Measurements from ENCODE around the gene ALDH1L1. TPM values are rescaled to one million over a fixed set of nuclear protein-coding genes. Genes with fewer than 3 reads are reported as not detected.

The ALDH1L1 gene
- total RNA-seq, 1 donor from 2014 or later: not detected

DNA sequence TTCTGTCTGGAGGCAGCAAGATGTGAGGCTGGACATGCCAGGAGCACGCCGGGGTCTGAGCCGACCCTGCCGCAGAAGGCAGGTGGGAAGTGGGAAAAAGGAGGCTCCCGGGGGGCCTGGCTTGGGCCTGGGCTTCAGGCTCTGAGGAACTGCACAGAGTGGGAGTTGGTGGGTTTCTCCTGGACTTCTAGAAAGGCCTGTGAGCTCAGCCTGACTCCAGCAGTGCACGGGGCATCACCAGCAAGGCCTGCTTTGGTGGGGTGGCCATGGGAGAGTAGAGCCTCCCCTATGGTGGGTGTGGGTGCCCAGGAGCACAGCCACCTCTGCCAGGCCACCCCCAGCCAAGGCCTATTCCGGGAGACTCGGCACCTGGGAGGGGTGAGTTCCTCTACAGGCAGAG is 78.4 kb downstream of the ALDH1L1 start:
- Mint-ChIP-seq H3K27me3 (ENCODE audit: unreplicated experiment) (peaks cover 5% of the 10 kb centered on the region), H3K27ac (ENCODE audit: unreplicated experiment) (no peak overlapping the region), H3K9me3 (ENCODE audit: unreplicated experiment) (no peaks in the 10 kb centered on the region), H3K4me3 (ENCODE audit: unreplicated experiment) (no peak overlapping the region), H3K4me1 (ENCODE audit: unreplicated experiment) (peaks cover 8% of the 10 kb centered on the region), H3K36me3 (ENCODE audit: low read depth, unreplicated experiment) (no peaks in the 10 kb centered on the region)
- no peak for DNase-seq (ENCODE audit: low spot score)
- TF ChIP-seq, protein P1, sequence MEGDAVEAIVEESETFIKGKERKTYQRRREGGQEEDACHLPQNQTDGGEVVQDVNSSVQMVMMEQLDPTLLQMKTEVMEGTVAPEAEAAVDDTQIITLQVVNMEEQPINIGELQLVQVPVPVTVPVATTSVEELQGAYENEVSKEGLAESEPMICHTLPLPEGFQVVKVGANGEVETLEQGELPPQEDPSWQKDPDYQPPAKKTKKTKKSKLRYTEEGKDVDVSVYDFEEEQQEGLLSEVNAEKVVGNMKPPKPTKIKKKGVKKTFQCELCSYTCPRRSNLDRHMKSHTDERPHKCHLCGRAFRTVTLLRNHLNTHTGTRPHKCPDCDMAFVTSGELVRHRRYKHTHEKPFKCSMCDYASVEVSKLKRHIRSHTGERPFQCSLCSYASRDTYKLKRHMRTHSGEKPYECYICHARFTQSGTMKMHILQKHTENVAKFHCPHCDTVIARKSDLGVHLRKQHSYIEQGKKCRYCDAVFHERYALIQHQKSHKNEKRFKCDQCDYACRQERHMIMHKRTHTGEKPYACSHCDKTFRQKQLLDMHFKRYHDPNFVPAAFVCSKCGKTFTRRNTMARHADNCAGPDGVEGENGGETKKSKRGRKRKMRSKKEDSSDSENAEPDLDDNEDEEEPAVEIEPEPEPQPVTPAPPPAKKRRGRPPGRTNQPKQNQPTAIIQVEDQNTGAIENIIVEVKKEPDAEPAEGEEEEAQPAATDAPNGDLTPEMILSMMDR (IDR thresholded peaks at IDR 0.05; ENCODE audit: unreplicated experiment): no peak

DNA sequence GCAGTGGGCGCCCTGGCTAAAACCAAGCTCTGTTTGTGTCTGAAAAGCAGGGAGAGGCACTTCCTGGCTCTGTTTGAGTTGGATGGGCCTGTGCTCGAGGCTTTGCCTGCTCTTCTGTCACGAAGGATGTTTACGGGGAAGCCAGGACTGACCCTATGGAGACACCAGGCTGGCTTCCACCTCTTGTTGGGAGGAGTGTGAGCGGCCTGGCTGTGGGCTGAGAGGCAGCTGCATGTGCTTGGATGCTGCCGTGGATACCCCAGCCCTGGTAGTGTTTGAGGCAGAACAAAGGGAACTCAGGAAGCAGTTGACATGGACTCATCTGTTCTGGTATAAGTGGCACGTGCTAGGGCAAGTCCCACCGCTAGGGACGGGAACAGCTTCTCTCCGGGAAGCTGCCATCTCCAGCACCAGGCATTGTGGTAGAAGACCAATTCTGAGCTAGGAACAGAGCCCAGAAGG is 78.8 kb downstream of the ALDH1L1 start:
- H3K9me3 Mint-ChIP-seq (ENCODE audit: unreplicated experiment): no peaks in the 10 kb centered on the region
- no peak for DNase-seq (ENCODE audit: low spot score)
- H3K4me1 Mint-ChIP-seq (ENCODE audit: unreplicated experiment): peaks cover 8% of the 10 kb centered on the region
- H3K27me3 Mint-ChIP-seq (ENCODE audit: unreplicated experiment): peaks cover 3% of the 10 kb centered on the region
- no peaks in the 10 kb centered on the region for H3K36me3 Mint-ChIP-seq (ENCODE audit: low read depth, unreplicated experiment)
- H3K4me3 Mint-ChIP-seq (ENCODE audit: unreplicated experiment): no peak overlapping the region
- H3K27ac Mint-ChIP-seq (ENCODE audit: unreplicated experiment): no peak overlapping the region
- TF ChIP-seq, protein P1 (IDR thresholded peaks at IDR 0.05; ENCODE audit: unreplicated experiment): no peak

DNA sequence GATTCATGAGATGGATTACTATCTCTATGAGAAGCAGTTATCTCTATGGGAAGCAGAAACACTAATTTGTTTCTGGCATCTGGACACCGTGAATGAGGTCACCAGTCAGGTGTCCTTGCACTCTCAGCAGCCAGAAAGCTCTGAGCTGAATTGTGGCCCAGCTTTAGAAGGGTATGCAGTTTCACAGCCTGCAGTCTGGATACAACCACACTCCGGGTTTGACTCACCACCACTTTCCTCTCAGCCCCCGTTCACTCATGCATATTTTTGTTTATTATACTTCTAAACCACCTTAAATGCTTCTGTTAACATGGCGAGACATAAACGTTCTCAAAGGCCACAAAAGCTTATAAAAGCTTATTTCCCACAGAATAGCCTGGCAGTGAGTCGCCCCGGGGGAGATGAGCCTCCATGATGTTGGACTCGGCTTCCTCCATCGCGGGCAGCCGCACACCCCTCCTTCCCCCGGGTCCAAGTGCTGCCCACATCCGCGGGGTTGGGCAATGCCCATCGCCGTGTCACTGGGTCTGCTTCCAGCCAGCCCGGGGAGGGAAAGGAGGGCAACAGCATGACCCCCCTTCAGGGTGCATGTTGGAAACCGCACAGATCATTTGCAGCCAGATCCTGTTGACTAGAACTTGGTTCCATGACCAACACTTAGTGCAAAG is 79.6 kb downstream of the ALDH1L1 start:
- Mint-ChIP-seq H3K27ac (ENCODE audit: unreplicated experiment) (no peak overlapping the region), H3K9me3 (ENCODE audit: unreplicated experiment) (no peaks in the 10 kb centered on the region), H3K27me3 (ENCODE audit: unreplicated experiment) (peaks cover 2% of the 10 kb centered on the region), H3K4me3 (ENCODE audit: unreplicated experiment) (no peak overlapping the region), H3K4me1 (ENCODE audit: unreplicated experiment) (peaks cover 8% of the 10 kb centered on the region), H3K36me3 (ENCODE audit: low read depth, unreplicated experiment) (no peaks in the 10 kb centered on the region)
- DNase-seq (ENCODE audit: low spot score): no peak
- TF ChIP-seq, protein P1 (IDR thresholded peaks at IDR 0.05; ENCODE audit: unreplicated experiment): no peak

DNA sequence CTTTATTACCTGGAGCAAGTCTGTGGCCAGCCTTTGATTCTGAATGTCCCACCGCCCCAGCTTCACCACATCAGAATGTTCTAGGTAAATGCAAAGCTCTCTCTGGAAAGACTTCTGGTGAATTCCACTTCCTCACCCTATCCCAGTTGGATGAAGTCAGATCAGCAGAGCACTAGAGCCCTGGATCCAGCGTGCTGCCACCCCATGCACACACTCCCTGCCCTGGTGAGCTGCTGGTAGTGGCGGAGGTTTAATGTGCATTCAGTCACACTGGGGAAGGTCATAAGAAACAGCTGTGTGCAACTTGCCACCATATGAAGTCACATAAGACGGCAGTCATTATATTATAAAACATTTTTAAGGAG is 80.1 kb downstream of the ALDH1L1 start:
- Mint-ChIP-seq H3K4me3 (ENCODE audit: unreplicated experiment) (no peak overlapping the region), H3K27me3 (ENCODE audit: unreplicated experiment) (peaks cover 2% of the 10 kb centered on the region), H3K9me3 (ENCODE audit: unreplicated experiment) (no peaks in the 10 kb centered on the region), H3K36me3 (ENCODE audit: low read depth, unreplicated experiment) (no peaks in the 10 kb centered on the region), H3K27ac (ENCODE audit: unreplicated experiment) (no peak overlapping the region), H3K4me1 (ENCODE audit: unreplicated experiment) (peaks cover 8% of the 10 kb centered on the region)
- DNase-seq (ENCODE audit: low spot score): no peak
- TF ChIP-seq, protein P1 (IDR thresholded peaks at IDR 0.05; ENCODE audit: unreplicated experiment): no peak

DNA sequence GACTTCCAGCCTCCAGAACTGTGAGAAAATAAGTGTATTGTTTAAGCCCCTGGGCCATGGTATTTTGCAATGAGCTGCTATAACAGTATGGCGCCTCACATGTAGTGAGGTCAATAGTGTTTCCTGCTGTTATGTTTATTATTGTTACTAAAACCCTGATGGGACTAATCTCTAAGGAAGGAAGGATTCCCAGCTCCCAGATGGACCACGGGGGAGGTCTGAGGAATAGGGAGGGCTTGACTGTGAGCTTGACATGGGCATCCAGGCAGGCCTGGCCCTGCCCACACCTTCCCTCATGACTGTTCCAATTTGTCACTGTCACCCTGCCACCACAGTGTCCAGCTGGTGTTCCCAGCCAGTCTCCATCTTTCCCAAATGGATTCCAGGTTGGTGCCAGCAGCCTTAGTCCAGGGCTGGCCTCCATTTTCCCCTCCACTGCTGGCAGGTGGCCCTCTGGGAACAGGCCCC is 82.0 kb downstream of the ALDH1L1 start:
- no peaks in the 10 kb centered on the region for H3K36me3 Mint-ChIP-seq (ENCODE audit: low read depth, unreplicated experiment)
- no peaks in the 10 kb centered on the region for H3K9me3 Mint-ChIP-seq (ENCODE audit: unreplicated experiment)
- no peak overlapping the region for H3K27ac Mint-ChIP-seq (ENCODE audit: unreplicated experiment)
- peaks cover 8% of the 10 kb centered on the region for H3K4me1 Mint-ChIP-seq (ENCODE audit: unreplicated experiment)
- H3K27me3 Mint-ChIP-seq (ENCODE audit: unreplicated experiment): peaks cover 2% of the 10 kb centered on the region
- H3K4me3 Mint-ChIP-seq (ENCODE audit: unreplicated experiment): no peak overlapping the region
- DNase-seq (ENCODE audit: low spot score): no peak
- TF ChIP-seq, protein P1 (IDR thresholded peaks at IDR 0.05; ENCODE audit: unreplicated experiment): no peak

Measured in endothelial cell (in vitro differentiated cells).